HG03159 (cell line): ENCODE data around the gene NAGLU.
"Not testable (repeated sequence)": the region's sequence is repeated elsewhere in the genome, so short reads cannot be mapped to it uniquely, and the experiment has no call there.

Experiments used
- ATAC-seq: cut with Tn5 transposase; IDR thresholded peaks from one replicate; pipeline ENCODE4 v1.9.1; 2021; ENCODE audit warnings: mild to moderate bottlenecking, moderate library complexity; ENCODE audit not compliant: unreplicated experiment

NAGLU gene

DNA sequence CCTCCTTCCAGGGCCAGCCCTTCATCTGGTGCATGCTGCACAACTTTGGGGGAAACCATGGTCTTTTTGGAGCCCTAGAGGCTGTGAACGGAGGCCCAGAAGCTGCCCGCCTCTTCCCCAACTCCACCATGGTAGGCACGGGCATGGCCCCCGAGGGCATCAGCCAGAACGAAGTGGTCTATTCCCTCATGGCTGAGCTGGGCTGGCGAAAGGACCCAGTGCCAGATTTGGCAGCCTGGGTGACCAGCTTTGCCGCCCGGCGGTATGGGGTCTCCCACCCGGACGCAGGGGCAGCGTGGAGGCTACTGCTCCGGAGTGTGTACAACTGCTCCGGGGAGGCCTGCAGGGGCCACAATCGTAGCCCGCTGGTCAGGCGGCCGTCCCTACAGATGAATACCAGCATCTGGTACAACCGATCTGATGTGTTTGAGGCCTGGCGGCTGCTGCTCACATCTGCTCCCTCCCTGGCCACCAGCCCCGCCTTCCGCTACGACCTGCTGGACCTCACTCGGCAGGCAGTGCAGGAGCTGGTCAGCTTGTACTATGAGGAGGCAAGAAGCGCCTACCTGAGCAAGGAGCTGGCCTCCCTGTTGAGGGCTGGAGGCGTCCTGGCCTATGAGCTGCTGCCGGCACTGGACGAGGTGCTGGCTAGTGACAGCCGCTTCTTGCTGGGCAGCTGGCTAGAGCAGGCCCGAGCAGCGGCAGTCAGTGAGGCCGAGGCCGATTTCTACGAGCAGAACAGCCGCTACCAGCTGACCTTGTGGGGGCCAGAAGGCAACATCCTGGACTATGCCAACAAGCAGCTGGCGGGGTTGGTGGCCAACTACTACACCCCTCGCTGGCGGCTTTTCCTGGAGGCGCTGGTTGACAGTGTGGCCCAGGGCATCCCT lies 7.4 kb downstream of the NAGLU start:
- ATAC-seq = no peak

GRCh38 chr17:42544874-42545283 lies 8.8 kb downstream of the NAGLU start:
- no peak for ATAC-seq

DNA sequence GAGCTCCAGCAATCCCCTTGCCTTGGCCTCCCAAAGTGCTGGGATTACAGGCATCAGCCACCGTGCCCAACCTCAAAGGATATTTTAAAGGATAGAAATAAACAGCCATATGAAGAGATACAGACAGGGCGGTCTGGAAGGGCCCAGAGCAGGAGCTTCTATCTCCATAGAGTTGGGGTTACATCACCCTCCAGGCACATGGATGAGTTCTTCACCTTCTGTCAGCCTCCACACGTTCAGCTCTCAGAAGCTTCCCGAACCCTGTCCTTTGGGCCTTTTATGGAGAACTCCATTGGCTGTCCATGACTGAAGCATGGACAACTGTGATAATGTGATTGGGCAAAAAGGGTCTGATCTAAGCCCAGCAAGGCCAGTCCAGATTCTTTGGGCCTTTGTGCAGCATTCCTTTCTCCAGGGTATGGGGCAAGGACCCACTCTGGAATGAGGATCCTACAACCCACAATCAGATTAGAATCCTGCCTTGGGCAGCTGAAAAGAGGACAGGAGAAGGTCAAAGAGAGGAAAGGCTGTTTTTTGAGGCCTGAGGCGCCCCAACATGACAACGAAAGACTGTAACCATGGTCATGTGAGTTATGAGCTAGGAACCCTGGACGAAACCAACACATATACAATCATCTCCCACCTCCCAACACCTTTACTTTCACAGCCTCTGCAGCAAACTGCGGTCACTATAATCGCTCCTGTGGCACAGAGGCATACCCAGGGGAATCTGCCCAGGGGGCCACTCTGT lies 9.9 kb downstream of the NAGLU start:
- ATAC-seq = not testable (repeated sequence)

GRCh38 chr17:42547001-42547461 lies 11.0 kb downstream of the NAGLU start:
- no peak for ATAC-seq

DNA sequence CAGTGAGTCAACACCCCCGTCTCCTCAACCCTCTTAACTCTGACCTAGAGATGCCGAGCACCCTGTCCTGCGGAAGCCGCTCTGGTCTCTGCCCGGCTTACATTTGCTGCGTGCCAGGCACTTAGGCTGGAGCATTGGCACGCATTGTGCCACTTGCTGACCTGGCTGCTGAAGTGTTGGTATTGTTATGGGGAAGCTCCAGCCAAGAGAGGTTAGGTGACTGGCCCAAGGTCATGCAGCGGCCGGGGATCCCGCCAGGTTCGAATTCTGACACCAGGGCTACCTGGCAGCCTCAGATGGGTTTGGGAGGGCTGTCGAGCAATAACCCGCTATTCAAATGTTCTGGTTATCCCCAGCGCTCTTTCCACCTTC lies 11.6 kb downstream of the NAGLU start:
- ATAC-seq = no peak

- peak; percentile 55 for ATAC-seq
These were observed 12.2 kb downstream of the NAGLU start for GRCh38 chr17:42548070-42548837.

GRCh38 chr17:42548993-42549755 lies 13.1 kb downstream of the NAGLU start:
- ATAC-seq = no peak

GRCh38 chr17:42552736-42553135 lies 16.7 kb downstream of the NAGLU start, which contains the start of gene HSD17B1:
Gene HSD17B1 (plus strand): TSS chr17:42552923. CDS start chr17:42552934, 11 bp downstream.
- not testable (repeated sequence) for ATAC-seq

- no peak for ATAC-seq
These were observed 17.2 kb downstream of the NAGLU start for GRCh38 chr17:42553161-42553818.

- no peak for ATAC-seq
These were observed 17.8 kb downstream of the NAGLU start for GRCh38 chr17:42553866-42554249.

DNA sequence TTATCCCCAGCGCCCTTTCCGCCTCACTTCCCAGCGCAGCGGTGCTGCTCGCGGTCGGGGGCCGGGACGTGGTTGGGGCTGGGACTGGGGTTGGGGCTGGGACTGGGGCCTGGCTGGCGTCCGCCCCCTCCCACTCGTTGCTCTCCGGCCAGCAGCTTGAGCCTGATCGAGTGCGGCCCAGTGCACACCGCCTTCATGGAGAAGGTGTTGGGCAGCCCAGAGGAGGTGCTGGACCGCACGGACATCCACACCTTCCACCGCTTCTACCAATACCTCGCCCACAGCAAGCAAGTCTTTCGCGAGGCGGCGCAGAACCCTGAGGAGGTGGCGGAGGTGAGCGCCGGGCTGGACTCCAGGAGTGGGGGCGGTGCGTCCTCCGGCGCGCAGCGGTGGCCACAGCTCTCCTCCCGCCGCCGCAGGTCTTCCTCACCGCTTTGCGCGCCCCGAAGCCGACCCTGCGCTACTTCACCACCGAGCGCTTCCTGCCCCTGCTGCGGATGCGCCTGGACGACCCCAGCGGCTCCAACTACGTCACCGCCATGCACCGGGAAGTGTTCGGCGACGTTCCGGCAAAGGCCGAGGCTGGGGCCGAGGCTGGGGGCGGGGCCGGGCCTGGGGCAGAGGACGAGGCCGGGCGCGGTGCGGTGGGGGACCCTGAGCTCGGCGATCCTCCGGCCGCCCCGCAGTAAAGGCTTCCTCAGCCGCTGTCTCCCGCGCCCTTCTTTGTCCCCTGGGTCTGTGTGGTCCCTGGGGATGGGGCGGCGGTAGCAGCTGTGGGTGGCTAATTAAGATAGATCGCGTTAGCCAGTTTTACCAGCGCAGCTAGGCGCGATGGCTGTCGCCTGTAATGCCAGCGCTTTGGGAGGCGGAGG lies 18.4 kb downstream of the NAGLU start:
- ATAC-seq = peak; percentile 78

DNA sequence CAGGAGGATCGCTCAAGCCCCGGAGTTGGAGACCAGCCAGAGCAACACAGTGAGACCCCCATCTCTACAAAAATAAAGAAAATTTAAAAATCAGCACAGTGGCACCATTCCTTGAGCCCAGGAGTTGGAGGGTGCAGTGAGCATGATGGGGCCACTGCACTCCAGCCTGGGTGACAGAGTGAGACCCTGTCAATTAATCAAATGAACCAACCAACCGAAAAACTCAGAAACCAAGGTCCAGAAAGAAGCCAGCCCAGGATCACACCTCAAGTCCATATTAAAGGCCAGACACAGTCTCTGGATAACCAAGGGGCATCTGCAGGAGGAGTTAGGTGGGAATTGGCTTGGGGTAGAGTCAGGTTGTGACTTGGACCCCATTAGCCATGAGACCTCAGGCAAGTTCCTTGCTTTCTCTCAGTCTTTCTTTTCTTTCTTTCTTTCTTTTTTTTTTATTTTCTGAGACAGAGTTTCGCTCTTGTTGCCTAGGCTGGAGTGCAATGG lies 19.1 kb downstream of the NAGLU start:
- no peak for ATAC-seq

DNA sequence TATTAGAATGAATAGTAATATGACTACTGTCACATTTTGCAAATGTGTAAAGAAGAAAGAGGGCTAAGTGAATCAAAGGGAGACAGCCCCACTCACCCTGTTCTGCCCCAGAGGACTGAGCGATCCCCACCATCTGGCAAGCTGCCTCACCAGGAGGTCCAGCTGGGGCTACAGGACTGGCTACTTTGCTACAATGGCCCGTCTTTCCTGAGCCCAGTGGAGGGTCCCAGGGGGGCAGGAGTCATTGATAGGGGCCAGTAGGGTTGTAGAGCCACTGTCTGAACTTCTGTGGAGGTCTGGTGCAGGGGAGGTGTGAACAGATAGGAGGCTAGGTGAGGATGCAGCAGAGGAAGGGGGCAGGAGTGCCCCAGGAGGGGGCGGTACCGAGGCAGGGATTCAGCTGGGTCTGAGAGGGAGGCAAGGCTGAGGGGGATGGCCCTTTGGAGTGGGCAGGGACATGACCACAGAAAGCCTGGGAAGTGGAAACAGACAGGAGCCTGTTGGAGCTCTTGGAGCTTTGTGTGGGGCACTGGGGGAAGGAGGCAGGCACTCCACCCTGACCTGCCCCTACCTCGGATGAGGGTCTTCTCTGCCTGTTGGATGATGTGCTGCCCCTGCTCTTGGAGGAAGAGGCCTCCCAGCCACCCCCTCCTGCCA lies 20.0 kb downstream of the NAGLU start:
- not testable (repeated sequence) for ATAC-seq

GRCh38 chr17:42559075-42559474 lies 23.0 kb downstream of the NAGLU start:
- no peak for ATAC-seq

DNA sequence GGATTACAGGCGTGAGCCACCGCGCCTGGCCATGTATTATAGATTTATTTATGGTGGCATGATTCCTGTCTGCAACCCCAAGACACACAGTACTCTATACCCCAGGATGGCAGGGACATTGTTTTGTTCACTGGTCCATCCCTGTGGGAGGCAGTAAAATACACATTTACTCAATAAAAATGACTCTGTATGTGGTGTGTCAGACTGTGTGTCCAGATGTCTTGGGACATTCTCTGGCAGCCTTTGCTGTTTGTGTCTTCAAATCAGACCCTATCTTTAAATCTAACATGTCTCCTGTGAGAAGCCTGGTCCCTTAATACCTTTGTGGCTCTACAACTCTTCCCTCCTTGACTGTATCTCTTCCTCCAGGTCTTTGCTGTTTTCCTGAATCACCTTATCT lies 24.2 kb downstream of the NAGLU start:
- ATAC-seq = no peak

DNA sequence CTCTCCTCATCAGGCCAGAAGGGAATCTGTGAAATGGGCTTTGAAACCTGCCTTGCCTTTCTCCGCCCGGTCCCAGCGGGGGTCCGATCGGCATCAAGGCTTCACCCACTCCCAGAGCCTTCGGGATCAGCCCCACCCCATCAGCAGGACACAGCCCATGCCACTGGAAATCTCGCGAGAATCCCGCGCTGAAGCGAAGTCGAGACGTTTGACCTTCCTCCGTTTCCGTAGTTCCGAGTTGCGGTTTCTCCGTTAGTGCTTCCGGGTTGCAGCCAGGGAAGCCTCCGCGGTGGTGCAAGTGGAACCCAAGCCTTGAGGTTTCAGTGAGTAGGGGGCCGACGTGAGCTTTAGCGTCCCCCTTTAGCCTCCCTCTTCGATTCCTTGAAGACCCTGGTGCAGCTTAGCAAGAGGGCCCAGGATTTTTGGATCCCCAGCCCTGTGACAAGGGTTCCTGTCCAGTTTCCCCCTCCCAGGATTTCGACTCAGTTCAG lies 25.9 kb downstream of the NAGLU start, which contains the start of gene COASY:
Gene COASY, plus strand, starts transcription at position 252 of the 491 bp plus-strand sequence. CDS start 475 bp downstream, outside the sequence.
- no peak for ATAC-seq

DNA sequence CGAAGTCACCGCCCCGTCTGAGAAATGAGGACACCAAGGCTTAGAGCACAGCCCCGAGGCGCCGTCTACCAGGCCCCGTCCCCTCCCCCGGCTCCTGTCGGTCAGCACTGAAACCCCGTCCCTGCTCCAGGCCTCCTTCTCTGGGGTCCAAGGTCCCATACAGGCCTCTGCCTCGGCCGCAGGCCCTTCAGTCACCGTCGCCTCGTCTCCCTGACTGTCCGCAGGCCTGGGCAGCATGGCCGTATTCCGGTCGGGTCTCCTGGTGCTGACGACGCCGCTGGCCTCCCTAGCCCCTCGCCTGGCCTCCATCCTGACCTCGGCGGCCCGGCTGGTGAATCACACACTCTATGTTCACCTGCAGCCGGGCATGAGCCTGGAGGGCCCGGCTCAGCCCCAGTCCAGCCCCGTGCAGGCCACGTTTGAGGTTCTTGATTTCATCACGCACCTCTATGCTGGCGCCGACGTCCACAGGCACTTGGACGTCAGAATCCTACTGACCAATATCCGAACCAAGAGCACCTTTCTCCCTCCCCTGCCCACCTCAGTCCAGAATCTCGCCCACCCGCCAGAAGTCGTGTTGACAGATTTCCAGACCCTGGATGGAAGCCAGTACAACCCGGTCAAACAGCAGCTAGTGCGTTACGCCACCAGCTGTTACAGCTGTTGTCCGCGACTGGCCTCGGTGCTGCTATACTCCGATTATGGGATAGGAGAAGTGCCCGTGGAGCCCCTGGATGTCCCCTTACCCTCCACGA lies 26.5 kb downstream of the NAGLU start:
- no peak for ATAC-seq
